ENCODE data around the gene PIGH.
"Not testable (repeated sequence)": the region's sequence is repeated elsewhere in the genome, so short reads cannot be mapped to it uniquely, and the experiment has no call there.

Gene PIGH

GRCh38 chr14:67547224-67547780 is 52.8 kb downstream of the PIGH start:
- DNase-seq: no peak

GRCh38 chr14:67544590-67544989 is 55.5 kb downstream of the PIGH start:
- no peak for DNase-seq

GRCh38 chr14:67542620-67543019 is 57.4 kb downstream of the PIGH start:
- not testable (repeated sequence) for DNase-seq

- DNase-seq: no peak
These were observed 58.4 kb downstream of the PIGH start for GRCh38 chr14:67541448-67542387.
